ENCODE data around the gene MED12L.
"Not testable (repeated sequence)": the region's sequence is repeated elsewhere in the genome, so short reads cannot be mapped to it uniquely, and the experiment has no call there.

Gene MED12L

GRCh38 chr3:151135541-151136337 lies 50.3 kb downstream of the MED12L start:
- DNase-seq, result no peak

GRCh38 chr3:151142929-151143328 lies 57.5 kb downstream of the MED12L start:
- no peak for DNase-seq

DNA sequence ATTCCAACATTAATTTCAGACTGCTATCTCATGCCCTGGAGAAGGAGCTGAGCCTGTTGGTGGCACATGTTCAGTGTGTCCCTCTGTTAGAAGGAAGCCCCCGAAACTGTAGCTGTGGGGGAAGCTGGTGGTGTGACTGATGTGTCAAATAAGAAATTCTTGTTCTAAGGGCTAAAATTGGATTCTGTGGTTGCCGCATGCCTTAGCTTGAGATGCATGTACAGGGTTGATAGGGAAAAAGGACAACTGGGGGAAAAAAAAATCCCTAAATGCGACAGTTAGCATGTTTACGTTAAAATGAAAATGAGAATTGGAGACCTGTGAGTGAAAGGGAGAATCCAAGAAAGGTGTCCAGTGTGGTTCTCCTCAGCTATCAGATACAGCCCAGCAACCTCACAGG lies 58.6 kb downstream of the MED12L start:
- DNase-seq, result no peak

- no peak for DNase-seq
Observed at GRCh38 chr3:151144760-151145159, 59.3 kb downstream of the MED12L start.

- DNase-seq, result no peak
Observed at GRCh38 chr3:151145713-151146070, 60.2 kb downstream of the MED12L start.

DNA sequence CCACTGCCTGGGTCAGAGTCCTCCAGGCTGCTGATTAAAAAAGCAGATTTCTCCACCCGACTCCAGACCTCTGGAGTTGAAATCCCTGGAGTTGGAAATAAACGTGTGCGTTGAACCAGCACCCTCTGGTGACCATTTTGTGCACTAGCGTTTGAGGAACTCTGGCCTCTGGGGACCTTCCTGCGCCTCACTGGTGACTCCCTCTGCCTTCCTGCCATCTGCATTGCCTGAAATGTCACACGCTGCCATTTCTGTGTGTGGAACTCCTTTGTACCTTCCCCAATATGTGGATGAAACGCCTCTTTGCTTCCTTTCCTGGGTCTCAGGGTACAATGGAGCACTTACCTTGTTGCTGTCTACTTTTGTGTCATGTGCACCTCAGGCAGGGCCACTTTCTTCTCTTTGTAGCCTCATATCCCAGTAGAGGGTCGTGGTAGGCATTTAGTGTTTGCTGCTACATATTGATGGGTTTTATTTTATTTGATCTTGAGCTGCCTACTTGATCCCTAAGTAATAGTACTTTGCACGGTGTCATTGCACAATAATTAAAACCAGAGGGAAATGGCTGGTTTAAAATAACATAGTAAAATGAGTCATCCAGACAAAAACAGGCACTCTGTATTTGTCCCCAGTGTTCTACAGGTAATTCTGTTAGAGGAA lies 60.7 kb downstream of the MED12L start:
- DNase-seq, result no peak

- no peak for DNase-seq
Observed at GRCh38 chr3:151146731-151147091, 61.2 kb downstream of the MED12L start.

DNA sequence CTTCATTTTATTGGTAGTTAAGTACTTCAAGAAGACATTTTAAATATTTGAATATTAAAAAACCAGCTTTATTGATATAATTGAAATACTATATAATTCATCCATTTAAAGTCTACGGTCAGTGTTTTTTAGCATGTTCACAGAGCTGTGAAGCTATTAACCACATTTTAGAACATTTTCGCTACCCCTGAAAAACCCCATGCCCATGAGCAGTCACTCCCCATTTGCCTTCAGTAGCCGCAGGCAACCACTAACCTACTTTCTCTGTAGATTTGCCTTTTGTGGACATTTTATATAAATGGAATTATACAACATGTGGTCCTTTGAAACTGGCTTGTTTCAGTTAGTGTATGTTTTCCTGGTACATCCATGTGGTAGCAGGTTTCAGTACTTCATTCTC lies 61.8 kb downstream of the MED12L start:
- DNase-seq, result no peak

GRCh38 chr3:151152455-151153079 lies 67.1 kb downstream of the MED12L start:
- no peak for DNase-seq

GRCh38 chr3:151154566-151154965 lies 69.1 kb downstream of the MED12L start:
- DNase-seq, result no peak

DNA sequence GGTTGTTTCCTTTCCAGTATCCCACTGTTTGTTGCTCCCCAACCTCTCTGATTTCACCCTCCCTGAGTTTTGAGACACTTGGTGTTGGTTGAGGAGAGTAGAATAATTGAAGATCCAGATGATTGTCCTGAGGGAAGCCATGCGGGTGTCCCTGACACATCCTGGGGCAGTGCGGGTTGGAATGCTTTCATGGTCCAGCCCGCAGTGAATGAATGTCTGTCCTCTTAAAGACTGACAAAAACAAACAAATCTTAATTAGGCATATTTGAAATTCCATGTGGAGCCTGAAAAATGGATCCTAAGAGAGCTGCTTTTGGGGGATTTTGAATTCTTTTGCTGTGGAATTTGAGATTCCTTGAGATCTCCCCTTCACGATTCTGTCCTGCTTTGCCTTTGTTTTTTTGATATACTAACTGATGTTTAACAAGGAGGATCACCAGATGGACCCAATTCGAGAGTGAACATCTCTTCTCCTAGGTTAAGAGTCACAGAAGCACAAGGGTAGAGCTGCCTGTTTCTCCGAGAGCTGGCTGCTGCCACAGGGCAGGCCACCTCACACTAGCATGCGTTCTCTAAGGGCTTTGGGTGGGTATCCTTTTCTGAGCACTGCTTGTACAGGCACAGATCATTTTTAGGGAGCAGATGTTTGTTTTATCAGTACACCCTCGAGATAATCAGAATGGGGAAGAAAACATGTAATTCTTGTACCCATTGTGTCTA lies 70.1 kb downstream of the MED12L start:
- DNase-seq, result no peak

- DNase-seq, result no peak
Observed at GRCh38 chr3:151156618-151157216, 71.3 kb downstream of the MED12L start.

DNA sequence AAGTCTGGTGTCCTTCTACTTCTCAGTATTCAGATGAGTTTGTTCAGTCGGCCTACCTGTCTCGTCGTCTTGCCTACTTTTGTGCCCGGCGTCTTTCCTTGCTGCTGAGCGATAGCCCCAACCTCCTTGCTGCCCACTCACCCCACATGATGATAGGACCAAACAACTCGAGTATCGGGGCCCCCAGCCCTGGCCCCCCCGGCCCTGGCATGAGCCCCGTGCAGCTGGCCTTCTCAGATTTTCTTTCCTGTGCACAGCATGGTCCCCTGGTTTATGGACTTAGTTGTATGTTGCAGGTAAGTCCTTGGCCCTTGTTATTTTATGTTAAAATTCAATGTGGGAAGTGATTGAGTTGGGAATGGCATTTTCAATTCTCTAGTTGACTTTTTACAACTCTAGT lies 74.3 kb downstream of the MED12L start:
- no peak for DNase-seq

GRCh38 chr3:151165226-151165625 lies 79.8 kb downstream of the MED12L start:
- DNase-seq, result no peak

DNA sequence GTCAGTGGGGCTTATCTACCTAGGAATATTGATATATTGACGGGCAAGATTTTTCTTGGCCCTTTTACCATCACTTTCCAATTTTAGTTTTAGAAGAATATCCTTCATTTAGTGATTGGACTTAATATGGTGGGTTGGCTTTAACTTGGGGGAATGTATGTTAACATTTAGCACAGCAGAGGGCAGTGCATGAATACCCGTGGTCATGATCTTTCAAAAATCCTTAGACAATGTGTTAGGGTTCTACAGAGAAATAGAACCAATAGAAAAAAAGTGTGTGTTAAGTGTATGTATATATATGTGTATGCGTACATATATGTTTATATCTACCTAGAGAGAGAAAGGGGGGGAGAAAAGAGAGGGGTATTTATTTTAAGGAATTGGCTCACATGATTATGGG lies 80.7 kb downstream of the MED12L start:
- no peak for DNase-seq

GRCh38 chr3:151168269-151169094 lies 83.0 kb downstream of the MED12L start:
- no peak for DNase-seq

GRCh38 chr3:151169262-151169947 lies 83.9 kb downstream of the MED12L start:
- no peak for DNase-seq

DNA sequence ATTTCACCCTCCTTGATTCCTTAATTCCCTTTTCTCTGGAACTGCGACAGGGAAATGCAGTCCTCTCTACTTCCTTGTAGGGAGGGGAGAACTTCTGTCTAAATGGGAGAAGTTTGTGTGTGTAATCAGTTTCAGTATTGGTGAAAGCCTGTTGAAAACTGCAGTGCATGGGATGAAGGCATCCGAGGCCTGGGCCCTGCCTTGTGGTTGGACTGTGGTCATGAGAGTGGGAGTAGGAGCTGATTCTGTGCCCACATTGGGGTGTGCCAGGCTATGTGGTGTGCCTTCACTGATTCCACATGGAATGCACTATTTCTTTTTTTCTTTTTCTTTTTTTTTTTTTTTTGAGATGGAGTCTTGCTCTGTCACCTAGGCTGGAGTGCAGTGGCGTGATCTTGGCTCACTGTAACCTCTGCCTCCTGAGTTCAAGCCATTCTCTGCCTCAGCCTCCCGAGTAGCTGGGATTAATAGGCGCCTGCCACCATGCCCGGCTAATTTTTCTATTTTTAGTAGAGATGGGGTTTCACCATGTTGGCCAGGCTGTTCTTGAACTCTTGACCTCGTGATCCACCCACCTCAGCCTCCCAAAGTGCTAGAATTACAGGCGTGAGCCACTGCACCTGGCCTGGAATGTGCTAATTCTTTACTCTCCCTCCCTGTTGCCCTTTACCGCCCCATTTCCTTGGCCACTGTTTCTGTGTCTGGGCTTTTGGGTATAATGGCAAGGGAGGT lies 84.7 kb downstream of the MED12L start:
- DNase-seq, result not testable (repeated sequence)

DNA sequence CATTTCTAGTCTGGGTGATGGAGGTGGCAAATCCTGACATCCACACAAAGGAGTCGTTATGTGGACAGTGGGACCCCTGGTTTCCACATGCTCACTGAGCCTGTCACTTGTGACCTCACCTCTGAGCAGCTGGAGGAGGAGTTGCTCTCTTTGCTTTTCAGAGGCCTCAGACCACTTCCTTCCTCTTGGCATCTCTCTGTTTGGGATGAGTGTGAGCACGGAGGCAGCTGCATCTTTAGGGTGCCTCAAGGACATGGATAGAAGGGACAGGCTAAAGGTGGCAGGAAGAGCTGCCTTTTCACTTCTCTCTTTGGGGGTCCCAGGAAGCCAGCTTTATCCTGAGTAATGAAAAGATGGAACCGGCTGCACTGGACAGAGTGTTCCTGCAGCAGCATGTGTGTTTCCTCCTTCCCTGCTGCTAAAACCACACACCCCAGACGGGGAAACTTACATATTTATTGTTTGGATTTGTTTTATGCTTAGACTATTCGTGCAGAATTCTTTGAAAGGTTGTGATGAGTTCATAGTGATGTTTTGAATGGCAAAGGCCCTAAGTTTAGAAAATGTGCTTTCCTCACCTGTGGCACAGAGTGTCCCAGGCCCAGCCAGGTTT lies 85.8 kb downstream of the MED12L start:
- DNase-seq, result no peak

GRCh38 chr3:151174351-151174750 lies 88.9 kb downstream of the MED12L start:
- no peak for DNase-seq

Data from cortex of kidney (tissue), 1 donor.